H9 (cell line): ENCODE results near the gene GABRE. TPM values are rescaled to one million over a fixed set of nuclear protein-coding genes. Genes with fewer than 3 reads are reported as not detected.

Experiments
- DNase-seq: peaks from one replicate; pipeline ENCODE4 v3.0.0-alpha.2; 2017
- H2AFZ ChIP-seq: one replicate; pipeline ENCODE4 v1.6.1; 2013; ENCODE audit warnings: mild to moderate bottlenecking, low read length, control low read depth, moderate library complexity
- H2AK5ac ChIP-seq: 2 replicates; pipeline ENCODE4 v1.6.1; 2013; ENCODE audit warnings: low read length, control low read depth, mixed read lengths; ENCODE audit not compliant: insufficient read length
- H2BK120ac ChIP-seq: one replicate; pipeline ENCODE4 v1.6.1; 2013; ENCODE audit warnings: low read depth, mild to moderate bottlenecking, low read length, control low read depth, inconsistent platforms; ENCODE audit not compliant: poor library complexity, severe bottlenecking
- H2BK12ac ChIP-seq: 2 replicates; pipeline ENCODE4 v1.6.1; 2013; ENCODE audit warnings: low read length, control low read depth, mixed read lengths, low read depth; ENCODE audit not compliant: insufficient read length
- H2BK15ac ChIP-seq: 2 replicates; pipeline ENCODE4 v1.6.1; 2013; ENCODE audit warnings: low read depth, low read length, control low read depth
- H2BK20ac ChIP-seq: one replicate; pipeline ENCODE4 v1.6.1; 2013; ENCODE audit warnings: low read depth, mild to moderate bottlenecking, low read length, control low read depth, inconsistent platforms; ENCODE audit not compliant: poor library complexity, severe bottlenecking
- H2BK5ac ChIP-seq: 2 replicates; pipeline ENCODE4 v1.6.1; 2013; ENCODE audit warnings: low read length, control low read depth, mixed read lengths; ENCODE audit not compliant: insufficient read length
- H3K14ac ChIP-seq: 2 replicates; pipeline ENCODE4 v1.6.1; 2013; ENCODE audit warnings: low read length, control low read depth; ENCODE audit not compliant: insufficient read depth
- H3K18ac ChIP-seq: 2 replicates; pipeline ENCODE4 v1.6.1; 2013; ENCODE audit warnings: low read depth, mild to moderate bottlenecking, mixed read lengths, low read length, control low read depth; ENCODE audit not compliant: insufficient read length
- H3K23ac ChIP-seq: 2 replicates; pipeline ENCODE4 v1.6.1; 2013; ENCODE audit warnings: low read length, control low read depth, mixed read lengths, low read depth; ENCODE audit not compliant: insufficient read length
- H3K23me2 ChIP-seq: 2 replicates; pipeline ENCODE4 v1.6.1; 2013; ENCODE audit warnings: low read depth, mild to moderate bottlenecking, mixed read lengths, low read length, control low read depth; ENCODE audit not compliant: insufficient read length, poor library complexity, severe bottlenecking
- H3K27ac ChIP-seq: 2 replicates; pipeline ENCODE4 v1.5.1; 2013; ENCODE audit warnings: low read length, control low read depth, mixed read lengths, low read depth; ENCODE audit not compliant: insufficient read length
- H3K27me3 ChIP-seq: 2 replicates; pipeline ENCODE4 v1.6.1; 2013; ENCODE audit warnings: low read length, control low read depth, inconsistent platforms; ENCODE audit not compliant: insufficient read depth
- H3K4ac ChIP-seq: 2 replicates; pipeline ENCODE4 v1.6.1; 2013; ENCODE audit warnings: low read depth, mild to moderate bottlenecking, control low read depth, inconsistent platforms, low read length, moderate library complexity
- H3K4me1 ChIP-seq: 2 replicates; pipeline ENCODE4 v1.6.1; 2013; ENCODE audit warnings: low read length, control low read depth, inconsistent platforms; ENCODE audit not compliant: insufficient read depth
- H3K4me2 ChIP-seq: 2 replicates; pipeline ENCODE4 v1.6.1; 2013; ENCODE audit warnings: low read length, control low read depth, mixed read lengths; ENCODE audit not compliant: insufficient read length, insufficient read depth
- H3K56ac ChIP-seq: 2 replicates; pipeline ENCODE4 v1.6.1; 2013; ENCODE audit warnings: low read depth, mild to moderate bottlenecking, mixed read lengths, low read length, control low read depth; ENCODE audit not compliant: insufficient read length
- H3K79me1 ChIP-seq: 2 replicates; pipeline ENCODE4 v1.6.1; 2013; ENCODE audit warnings: low read depth, mild to moderate bottlenecking, moderate library complexity, low read length, control low read depth, inconsistent platforms; ENCODE audit not compliant: insufficient read depth, poor library complexity, severe bottlenecking
- H3K79me2 ChIP-seq: 2 replicates; pipeline ENCODE4 v1.6.1; 2013; ENCODE audit warnings: low read length, control low read depth, inconsistent platforms; ENCODE audit not compliant: insufficient read depth
- H3K9ac ChIP-seq: 2 replicates; pipeline ENCODE4 v1.6.1; 2013; ENCODE audit warnings: low read length, control low read depth, mixed read lengths; ENCODE audit not compliant: insufficient read length; ENCODE audit errors: extremely low read depth
- H3K9me3 ChIP-seq: one replicate; pipeline ENCODE4 v1.6.1; 2013; ENCODE audit warnings: low read depth, low read length, inconsistent platforms; ENCODE audit not compliant: control insufficient read depth
- H3T11ph ChIP-seq: one replicate; pipeline ENCODE4 v1.6.1; 2013; ENCODE audit warnings: mild to moderate bottlenecking, low read length, control low read depth, inconsistent platforms
- H4K20me1 ChIP-seq: one replicate; pipeline ENCODE4 v1.6.1; 2013; ENCODE audit not compliant: control insufficient read depth, insufficient read length, insufficient read depth
- H4K5ac ChIP-seq: 2 replicates; pipeline ENCODE4 v1.6.1; 2013; ENCODE audit warnings: low read depth, mild to moderate bottlenecking, mixed read lengths, low read length, control low read depth; ENCODE audit not compliant: insufficient read length
- H4K8ac ChIP-seq: replicated peaks from 2 replicates; pipeline ENCODE4 v1.6.1; 2013; ENCODE audit warnings: low read length, control low read depth, mixed read lengths, low read depth; ENCODE audit not compliant: insufficient read length
- H4K91ac ChIP-seq: 2 replicates; pipeline ENCODE4 v1.6.1; 2013; ENCODE audit warnings: low read depth, mild to moderate bottlenecking, moderate library complexity, mixed read lengths, low read length, control low read depth; ENCODE audit not compliant: insufficient read length
- H3K27ac Mint-ChIP-seq, 3 experiments: 2 replicates in 2 of 3; 3 replicates in 1 of 3; pipeline ENCODE4 v1.8.0; 2020 to 2021; ENCODE audit warnings: mixed read lengths in 3 of 3, mild to moderate bottlenecking in 1 of 3, moderate library complexity in 1 of 3
- H3K27me3 Mint-ChIP-seq: 2 replicates; pipeline ENCODE4 v1.8.0; 2021; ENCODE audit warnings: low read depth, mild to moderate bottlenecking, moderate library complexity, mixed read lengths
- H3K36me3 Mint-ChIP-seq, 3 experiments: 2 replicates in 2 of 3; 3 replicates in 1 of 3; pipeline ENCODE4 v1.8.0; 2020 to 2021; ENCODE audit warnings: low read depth in 3 of 3, mixed read lengths in 3 of 3; ENCODE audit not compliant: insufficient read depth in 1 of 3
- H3K4me1 Mint-ChIP-seq, 2 experiments: 2 replicates each; pipeline ENCODE4 v1.8.0; 2020; ENCODE audit warnings: mixed read lengths in 2 of 2
- H3K4me3 Mint-ChIP-seq, 2 experiments: 2 replicates in 1 of 2; 3 replicates in 1 of 2; pipeline ENCODE4 v1.8.0; 2020 to 2021; ENCODE audit warnings: mild to moderate bottlenecking in 2 of 2, mixed read lengths in 2 of 2, moderate library complexity in 1 of 2
- H3K9me3 Mint-ChIP-seq, 2 experiments: 2 replicates in 1 of 2; 3 replicates in 1 of 2; pipeline ENCODE4 v1.8.0; 2020; ENCODE audit warnings: mild to moderate bottlenecking in 2 of 2, mixed read lengths in 2 of 2, moderate library complexity in 1 of 2
- CTCF ChIP-seq: fragments of 200-600 bp; sonication (generic); conservative IDR thresholded peaks from 3 replicates; pipeline ENCODE4 v1.8.0; 2021; ENCODE audit warnings: antibody characterized with exemption, mild to moderate bottlenecking
- WGBS: extraction: QIAGEN DNeasy Blood & Tissue Kit; methylation state at CpG from one replicate; pipeline ENCODE4 v1.1.7; 2013; ENCODE audit warnings: missing lambda C conversion rate, low lambda C conversion rate, mixed read lengths; ENCODE audit not compliant: insufficient read length; ENCODE audit errors: extremely low coverage; 5-methylcytosine and 5-hydroxymethylcytosine counted together
- total RNA-seq: library from RNA; stranded (reverse); gene quantifications from 2 replicates; pipeline ENCODE4 v1.2.1, GENCODE V29; 2021

The GABRE gene
- total RNA-seq, 1 experiment from 2014 or later: 1.8 TPM

DNA sequence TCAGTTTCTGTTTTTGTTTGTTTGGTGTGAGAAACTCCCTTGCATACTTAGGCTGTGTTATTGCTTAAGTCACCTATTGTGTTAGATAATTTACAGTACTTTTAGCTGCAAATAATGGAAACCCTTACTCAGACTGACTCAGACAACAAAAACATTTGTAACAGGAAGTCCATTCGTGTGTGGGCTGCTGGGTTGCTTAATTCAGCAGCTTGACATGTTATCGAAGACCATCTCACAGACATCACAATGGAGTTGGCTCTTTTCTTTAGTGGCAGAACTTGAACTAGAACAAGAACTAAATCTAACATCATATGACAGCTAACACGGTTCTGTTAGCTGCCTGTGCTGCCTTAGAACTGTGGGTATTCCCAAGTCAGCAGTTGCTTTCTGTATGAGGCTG is 9.9 kb upstream of the GABRE start:
- Mint-ChIP-seq H3K4me3 (no peak overlapping the region), H3K36me3 (no peaks in the 10 kb centered on the region; a peak in 3 of 7 replicates), H3K27me3 (no peaks in the 10 kb centered on the region; the same call in 1 of the 2 replicates), H3K9me3 (peaks cover 37 to 47% of the 10 kb centered on the region in 2 experiments), H3K27ac (no peak overlapping the region), H3K4me1 (no peaks in the 10 kb centered on the region)
- no peak overlapping the region for H4K8ac ChIP-seq
- H4K91ac ChIP-seq: no peak overlapping the region
- H3K27ac ChIP-seq: no peak overlapping the region
- H3K4me1 ChIP-seq: no peaks in the 10 kb centered on the region
- no peak overlapping the region for H3K4me2 ChIP-seq
- no CpG with 5 or more reads among the region's 3 CpGs for WGBS
- H2AFZ ChIP-seq: no peak overlapping the region
- no peak overlapping the region for H3K18ac ChIP-seq
- no peak overlapping the region for H3K14ac ChIP-seq
- no peak overlapping the region for H2AK5ac ChIP-seq
- no peak overlapping the region for H2BK15ac ChIP-seq
- no peaks in the 10 kb centered on the region for H3K79me2 ChIP-seq
- no peaks in the 10 kb centered on the region for H3K27me3 ChIP-seq
- no peak overlapping the region for H3K23ac ChIP-seq
- H2BK120ac ChIP-seq: no peak overlapping the region
- no peak overlapping the region for H3K56ac ChIP-seq
- H4K20me1 ChIP-seq: no peaks in the 10 kb centered on the region
- H3K4ac ChIP-seq: no peak overlapping the region
- DNase-seq: no peak
- H4K5ac ChIP-seq: no peak overlapping the region
- H3K23me2 ChIP-seq: no peaks in the 10 kb centered on the region
- no peak overlapping the region for H2BK20ac ChIP-seq
- H3T11ph ChIP-seq: no peak overlapping the region
- no peak for TF ChIP-seq CTCF
- H3K79me1 ChIP-seq: no peaks in the 10 kb centered on the region
- peaks cover 55% of the 10 kb centered on the region for H3K9me3 ChIP-seq
- no peak overlapping the region for H2BK12ac ChIP-seq
- H3K9ac ChIP-seq: no peak overlapping the region
- no peak overlapping the region for H2BK5ac ChIP-seq
